GM18951 (cell line): ENCODE results near the gene SYT8.

Source experiments
- POLR2A ChIP-seq: IDR thresholded peaks from 4 replicates; pipeline ENCODE4 v1.6.1; 2011; ENCODE audit warnings: mild to moderate bottlenecking; ENCODE audit not compliant: insufficient read length, insufficient read depth; ENCODE audit errors: extremely low read depth
- in situ Hi-C: fragments of 300-500 bp; cut with MboI; formaldehyde crosslinking; loops from one replicate; pipeline ENCODE4 v1.12.0; 2022; ENCODE audit warnings: low sequenced_read_pairs, mixed read lengths, inconsistent platforms; ENCODE audit not compliant: unreplicated experiment

The SYT8 gene

GRCh38 chr11:1840780-1841480, 6.1 kb downstream of the SYT8 start:
- TF ChIP-seq POLR2A: no peak
- in situ Hi-C loops: no loop called here

DNA sequence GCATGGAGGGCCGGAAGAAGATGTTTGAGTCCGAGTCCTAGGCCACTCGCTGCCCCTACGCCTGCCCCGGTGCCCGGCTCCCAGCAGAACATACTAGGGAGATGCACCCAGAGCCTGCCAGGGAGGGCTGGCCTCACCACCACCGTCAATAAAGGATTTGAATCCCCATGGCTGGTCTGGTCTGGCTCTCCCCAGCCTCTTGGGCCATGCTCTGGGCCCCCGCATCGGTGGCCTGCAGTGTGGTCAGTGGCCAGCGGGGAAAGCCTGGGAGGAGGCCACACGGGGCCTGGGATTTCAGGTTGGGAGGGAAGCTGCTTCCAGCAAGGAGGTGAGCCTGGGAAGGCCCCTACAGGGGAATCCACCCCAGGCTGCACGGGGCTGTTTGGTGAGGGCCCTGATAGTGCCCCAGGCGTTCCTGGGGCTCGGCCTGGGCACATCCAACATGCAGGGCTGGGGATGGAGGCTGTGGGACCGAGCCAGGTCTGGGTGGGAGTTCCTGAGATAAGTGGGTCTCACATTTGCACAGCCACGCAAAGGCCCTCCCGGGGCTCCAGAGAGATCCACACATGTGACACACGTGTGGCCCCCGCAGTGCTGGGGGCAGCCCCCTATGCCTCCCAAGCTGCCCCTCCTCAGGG, 6.8 kb downstream of the SYT8 start:
- in situ Hi-C loops: no loop called here

DNA sequence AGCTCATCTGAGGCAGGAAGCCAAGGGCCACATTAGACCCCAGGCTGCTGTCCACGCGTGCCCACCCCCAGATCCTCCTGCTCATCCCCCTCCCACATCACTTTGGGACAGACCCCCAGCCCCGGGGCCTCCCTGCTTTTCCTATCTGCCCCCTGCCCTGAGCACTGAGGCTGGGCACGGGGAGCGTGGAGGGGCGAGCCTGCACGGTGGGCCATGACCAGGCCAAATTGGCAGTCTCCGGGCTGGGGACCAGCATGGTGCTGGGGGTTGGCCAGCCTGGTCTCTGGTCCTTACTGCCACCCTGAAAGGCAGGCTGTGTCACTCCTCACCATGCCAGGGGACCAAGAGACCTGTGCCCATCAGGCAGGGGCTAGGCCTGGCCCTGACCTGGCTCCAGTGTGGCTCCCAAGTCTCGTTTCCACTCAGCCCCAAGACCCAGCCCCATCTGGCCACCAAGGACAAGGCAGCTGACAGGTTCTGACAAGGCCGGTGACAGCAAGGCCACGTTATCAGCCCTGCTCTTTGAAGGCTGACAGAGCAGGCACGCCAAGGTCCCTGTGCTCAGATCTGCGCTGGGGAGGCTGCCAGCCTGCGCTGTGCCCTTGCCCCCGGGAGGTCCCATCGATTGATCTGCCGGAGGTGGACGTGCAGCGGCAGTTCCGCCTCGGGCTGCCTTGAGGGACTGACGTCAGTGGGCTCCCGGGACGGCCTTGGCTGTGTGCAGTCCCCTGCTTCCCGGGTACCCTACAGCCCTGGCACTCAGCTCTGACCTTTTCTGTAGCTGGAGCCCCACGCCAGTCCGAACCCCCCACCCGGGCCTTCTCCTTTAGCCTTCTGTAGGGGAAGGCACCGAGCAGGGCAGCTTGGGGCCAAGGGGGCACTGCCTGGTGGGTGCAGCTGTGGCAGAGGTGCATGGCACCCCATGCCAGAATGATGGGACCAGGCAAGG, 7.6 kb downstream of the SYT8 start:
- in situ Hi-C loops: no loop called here
- TF ChIP-seq POLR2A: no peak

More for the DNA sequence above, 6.8 kb downstream of the SYT8 start:
- no peak for TF ChIP-seq POLR2A

DNA sequence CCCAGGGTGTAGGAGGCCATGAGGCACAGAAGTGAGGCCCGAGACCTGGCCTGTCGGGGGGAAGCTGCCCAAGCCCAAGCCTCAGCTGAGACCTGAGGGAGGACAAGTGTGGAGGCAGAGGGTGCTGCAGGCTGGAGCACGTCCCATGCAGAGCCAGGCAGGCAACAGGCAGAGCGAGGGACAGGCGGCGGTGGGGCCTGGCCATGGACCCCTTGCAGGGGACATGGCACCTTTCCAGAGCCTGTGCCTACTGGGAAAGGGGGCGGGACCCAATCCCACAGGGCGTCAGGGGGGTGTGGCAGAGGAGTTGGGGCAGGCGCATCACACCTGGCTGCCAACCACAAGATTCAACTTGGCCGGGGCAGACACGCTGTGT, 8.3 kb downstream of the SYT8 start:
- TF ChIP-seq POLR2A: no peak
- in situ Hi-C loops: no loop called here

GRCh38 chr11:1843796-1844195, 9.0 kb downstream of the SYT8 start:
- in situ Hi-C loops: no loop called here
- no peak for TF ChIP-seq POLR2A

DNA sequence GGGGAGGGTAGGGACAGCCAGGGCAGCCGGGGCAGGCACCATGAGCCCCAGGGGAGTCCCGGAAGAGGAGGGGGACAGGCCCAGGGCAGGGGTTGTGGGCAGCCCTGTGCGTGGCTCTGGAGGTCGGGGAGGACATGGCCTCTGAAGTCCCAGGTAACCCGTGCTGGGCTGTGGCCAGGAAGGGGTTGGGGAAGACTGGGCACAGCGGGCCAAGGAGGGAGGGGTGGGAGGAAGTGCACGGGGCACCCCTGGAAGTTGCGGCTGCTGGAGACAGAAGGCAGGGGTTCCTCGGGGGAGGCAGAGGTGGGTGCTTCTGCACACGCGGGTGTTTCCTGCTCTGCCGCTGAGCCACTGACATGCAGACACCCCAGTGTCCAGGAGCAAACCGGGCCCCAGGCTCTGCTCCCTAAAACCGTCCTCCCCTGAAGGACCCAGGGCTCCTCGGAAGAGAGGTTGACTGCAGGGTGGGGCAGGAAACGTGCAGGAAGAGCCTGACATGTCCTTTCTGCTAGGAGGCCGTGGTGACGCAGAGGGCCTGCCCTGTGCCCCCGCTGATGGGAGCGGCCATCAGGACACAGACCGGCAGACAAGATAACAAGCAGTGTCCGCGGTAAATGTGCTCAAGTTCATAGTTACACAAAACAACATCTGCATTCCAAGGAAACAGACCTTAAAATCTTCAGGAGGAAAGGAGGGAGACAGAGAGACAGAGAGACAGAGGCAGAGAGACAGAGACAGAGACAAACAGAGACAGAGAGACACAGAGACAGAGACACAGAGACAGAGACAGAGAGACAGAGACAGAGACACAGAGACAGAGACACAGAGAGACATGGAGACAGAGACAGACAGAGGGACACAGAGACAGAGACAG, 9.7 kb downstream of the SYT8 start:
- in situ Hi-C loops: no loop called here
- no peak for TF ChIP-seq POLR2A

GRCh38 chr11:1845095-1845429, 10.3 kb downstream of the SYT8 start:
- TF ChIP-seq POLR2A: no peak
- in situ Hi-C loops: no loop called here

GRCh38 chr11:1845561-1846452, 11.0 kb downstream of the SYT8 start:
- no peak for TF ChIP-seq POLR2A
- in situ Hi-C loops: no loop called here

- no peak for TF ChIP-seq POLR2A
- in situ Hi-C loops: no loop called here
These were observed 11.7 kb downstream of the SYT8 start for GRCh38 chr11:1846453-1846932.

DNA sequence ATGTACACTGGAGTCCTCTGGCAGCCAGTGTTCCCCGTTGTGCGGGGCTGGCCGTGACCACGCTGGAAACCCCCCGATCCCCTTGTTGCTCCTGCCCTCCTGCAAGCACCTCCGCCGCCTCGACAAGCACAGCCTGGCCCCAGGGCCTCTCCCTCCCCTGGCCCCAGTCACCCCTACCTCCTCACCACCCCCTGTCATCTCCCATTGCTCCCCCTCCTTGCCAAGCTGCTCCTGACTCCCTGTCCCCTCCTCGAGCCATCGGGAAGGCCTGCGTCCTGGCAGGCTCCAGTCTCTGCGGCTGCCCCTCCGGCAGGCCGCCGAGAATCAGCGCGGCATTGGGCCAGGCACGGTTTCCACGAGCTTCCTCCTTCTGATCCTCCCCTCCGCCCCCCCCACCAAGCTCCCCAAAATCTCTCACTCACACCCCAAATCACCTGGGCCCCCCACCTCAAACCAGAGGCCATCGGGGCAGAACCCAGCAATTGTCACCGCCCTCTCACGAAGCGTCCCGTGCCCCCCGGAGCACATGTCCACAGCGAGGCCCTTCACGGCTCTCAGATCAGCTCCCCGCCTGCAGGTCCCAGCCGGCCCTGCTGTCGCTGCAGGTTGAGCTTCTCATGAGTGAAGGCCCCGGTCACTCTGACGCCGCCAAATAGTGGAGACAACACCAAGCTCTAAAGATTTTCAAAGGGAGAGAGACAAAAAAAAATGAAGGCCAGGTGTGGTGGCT, 12.4 kb downstream of the SYT8 start:
- in situ Hi-C loops: no loop called here
- TF ChIP-seq POLR2A: no peak
